Right atrium auricular region (tissue), 2 donors: ENCODE data around the gene KRT33B. TPM values are rescaled to one million over a fixed set of nuclear protein-coding genes. Genes with fewer than 3 reads are reported as not detected.

ENCODE experiments used
- DNase-seq: peaks from one replicate; pipeline ENCODE4 v3.0.0-alpha.2; 2019; ENCODE audit warnings: low spot score
- H3K27ac ChIP-seq, 2 donors: fragments of 200-600 bp; sonication (generic); 1 replicate in 1 of 2; 2 replicates in 1 of 2; pipeline ENCODE4 v1.5.1; 2016 to 2019
- H3K27me3 ChIP-seq, 2 donors: fragments of 200-600 bp; sonication (generic); one replicate each; pipeline versions ENCODE4 v1.5.1 to v1.6.0; 2017 to 2019
- H3K36me3 ChIP-seq: fragments of 200-600 bp; sonication (generic); one replicate; pipeline ENCODE4 v1.5.1; 2016
- H3K4me1 ChIP-seq, 2 donors: fragments of 200-600 bp; sonication (generic); one replicate each; pipeline versions ENCODE4 v1.5.1 to v1.6.0; 2017 to 2019
- H3K4me3 ChIP-seq, 2 donors: fragments of 200-600 bp; sonication (generic); 1 replicate in 1 of 2; 2 replicates in 1 of 2; pipeline ENCODE4 v1.5.1; 2017 to 2019; ENCODE audit warnings: mild to moderate bottlenecking in 1 of 2, moderate library complexity in 1 of 2
- H3K9me3 ChIP-seq, 2 donors: fragments of 200-600 bp; sonication (generic); one replicate each; pipeline ENCODE4 v1.5.1; 2019
- CTCF ChIP-seq, 2 donors: fragments of 200-600 bp; sonication (generic); IDR thresholded peaks; one replicate each; pipeline ENCODE4 v1.5.1; 2019; ENCODE audit warnings: antibody characterized with exemption in 2 of 2
- total RNA-seq, 2 donors: library from RNA; depleted of rRNA; stranded (reverse); fragments of >200 nt; gene quantifications; one replicate each; pipeline ENCODE4 v1.1.0, GENCODE V29; 2016

The KRT33B gene
- total RNA-seq, 2 donors from 2014 or later = not detected

DNA sequence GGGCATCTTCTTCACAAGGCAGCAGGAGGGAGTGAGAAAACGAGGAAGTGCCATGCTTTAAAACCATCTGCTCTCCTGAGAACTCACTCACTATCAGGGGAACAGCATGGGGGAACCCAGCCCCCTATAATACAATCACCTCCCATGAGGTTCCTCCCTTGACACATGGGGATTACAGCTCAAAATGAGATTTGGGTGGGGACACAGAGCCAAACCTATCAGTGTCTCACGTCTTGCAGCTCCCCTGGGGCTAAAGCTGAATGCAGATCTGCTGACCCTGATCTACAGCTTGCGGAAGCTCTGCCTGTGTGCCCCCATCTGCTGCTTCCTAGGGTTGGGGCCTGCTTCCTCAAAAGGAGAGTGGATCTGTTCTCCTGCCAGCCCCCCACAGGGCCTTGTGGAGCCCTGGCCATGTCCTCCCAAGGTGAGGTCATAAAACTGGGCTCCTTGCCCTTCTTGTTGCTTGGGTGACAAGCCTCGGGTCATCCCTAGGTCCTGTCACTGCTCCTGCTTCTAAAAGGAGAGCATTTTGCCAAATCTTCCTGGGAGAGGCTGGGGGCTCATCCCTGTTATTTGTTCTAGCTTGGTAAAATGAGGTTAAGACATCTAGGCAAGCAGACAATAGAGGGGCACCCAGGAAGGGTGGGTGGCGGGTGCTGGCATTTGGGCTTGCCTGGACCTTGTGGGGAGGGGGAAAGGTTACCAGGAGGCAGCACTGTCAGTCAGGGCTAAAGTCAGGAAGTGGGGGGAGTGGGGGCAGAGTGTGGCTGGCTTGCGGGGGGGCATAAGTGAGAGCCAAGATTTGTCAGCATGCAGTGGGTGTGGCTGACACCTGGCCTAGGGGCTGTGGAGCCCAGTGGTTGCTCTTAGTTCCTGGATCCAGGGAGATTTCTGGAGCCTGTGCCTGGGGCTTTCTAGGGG is 35.0 kb downstream of the KRT33B start:
- no peak overlapping the region for H3K4me3 ChIP-seq
- no peak overlapping the region for H3K27ac ChIP-seq
- no peak for TF ChIP-seq CTCF (IDR thresholded peaks at IDR 0.05)
- H3K36me3 ChIP-seq = no peaks in the 10 kb centered on the region
- H3K27me3 ChIP-seq = no peaks in the 10 kb centered on the region
- no peaks in the 10 kb centered on the region for H3K4me1 ChIP-seq
- no peak for DNase-seq
- H3K9me3 ChIP-seq = no peaks in the 10 kb centered on the region

DNA sequence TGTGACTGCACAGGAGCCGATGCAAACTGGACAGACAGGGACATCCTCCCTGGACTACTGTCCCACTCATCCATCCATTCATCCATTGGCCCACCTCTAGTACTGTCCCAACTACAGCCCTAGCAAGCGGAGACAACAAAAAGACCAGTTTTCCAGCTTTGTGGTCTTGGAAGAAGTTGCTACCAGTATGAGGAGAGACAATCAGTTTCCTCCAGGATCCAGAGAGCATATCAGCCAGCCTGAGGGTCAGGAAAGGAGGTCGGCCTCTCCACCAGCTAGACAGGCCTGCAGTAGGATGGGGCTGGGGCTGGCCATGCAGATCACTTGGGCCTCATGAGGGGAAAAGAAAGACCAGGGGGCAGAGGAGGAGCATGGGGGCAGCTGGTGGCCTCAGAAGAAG is 35.8 kb downstream of the KRT33B start:
- H3K27me3 ChIP-seq = no peaks in the 10 kb centered on the region
- H3K9me3 ChIP-seq = no peaks in the 10 kb centered on the region
- H3K27ac ChIP-seq = no peak overlapping the region
- no peaks in the 10 kb centered on the region for H3K36me3 ChIP-seq
- no peak for TF ChIP-seq CTCF (IDR thresholded peaks at IDR 0.05)
- no peaks in the 10 kb centered on the region for H3K4me1 ChIP-seq
- no peak overlapping the region for H3K4me3 ChIP-seq
- no peak for DNase-seq

DNA sequence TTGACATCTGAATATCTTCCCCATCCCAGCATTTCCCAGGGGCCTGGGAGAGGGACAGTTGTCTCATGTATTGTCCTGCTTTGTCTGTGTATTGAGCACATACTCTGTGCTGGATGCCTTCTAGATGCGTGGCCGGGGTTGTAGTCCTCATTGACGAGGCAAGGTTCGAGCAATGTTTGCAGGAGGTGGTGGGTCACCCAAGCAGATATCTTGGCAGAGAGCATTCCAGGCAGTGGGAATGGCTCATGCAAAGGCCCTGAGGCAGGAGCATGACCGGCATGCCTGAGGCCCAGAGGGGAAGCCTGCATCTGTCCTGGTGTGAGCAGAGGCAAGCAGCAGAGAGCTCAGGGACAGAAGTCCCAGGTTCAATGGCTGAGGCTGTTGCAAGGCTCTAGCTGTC is 36.5 kb downstream of the KRT33B start:
- TF ChIP-seq CTCF (IDR thresholded peaks at IDR 0.05) = no peak
- H3K27me3 ChIP-seq = no peaks in the 10 kb centered on the region
- H3K27ac ChIP-seq = no peak overlapping the region
- H3K36me3 ChIP-seq = no peaks in the 10 kb centered on the region
- DNase-seq = no peak
- H3K4me3 ChIP-seq = no peak overlapping the region
- no peaks in the 10 kb centered on the region for H3K9me3 ChIP-seq
- no peaks in the 10 kb centered on the region for H3K4me1 ChIP-seq

DNA sequence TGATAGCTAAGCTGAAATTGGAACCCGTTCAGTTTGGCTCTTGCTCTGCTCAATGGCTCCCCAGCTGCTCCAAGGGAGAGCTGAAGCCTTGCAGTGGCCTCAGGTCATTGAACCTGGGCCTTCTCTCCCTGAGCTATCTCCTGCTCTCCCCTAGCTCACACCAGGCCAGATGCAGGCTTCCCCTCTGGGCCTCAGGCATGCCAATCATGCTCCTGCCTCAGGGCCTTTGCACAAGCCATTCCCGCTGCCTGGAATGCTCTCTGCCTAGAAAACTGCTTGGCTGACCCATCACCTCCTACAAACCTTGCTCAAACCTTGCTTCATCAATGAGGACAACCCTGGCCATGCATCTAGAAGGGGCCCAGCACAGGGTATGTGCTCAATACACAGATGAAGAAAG is 37.4 kb downstream of the KRT33B start:
- H3K27me3 ChIP-seq = no peaks in the 10 kb centered on the region

GRCh38 chr17:41331606-41332005 is 38.0 kb downstream of the KRT33B start:
- no peaks in the 10 kb centered on the region for H3K27me3 ChIP-seq
- TF ChIP-seq CTCF (IDR thresholded peaks at IDR 0.05) = no peak
- no peaks in the 10 kb centered on the region for H3K9me3 ChIP-seq

More for the DNA sequence above, 37.4 kb downstream of the KRT33B start:
- Histone ChIP-seq H3K27ac (no peak overlapping the region), H3K36me3 (no peaks in the 10 kb centered on the region), H3K4me1 (no peaks in the 10 kb centered on the region), H3K9me3 (no peaks in the 10 kb centered on the region), H3K4me3 (no peak overlapping the region)
- TF ChIP-seq CTCF (IDR thresholded peaks at IDR 0.05) = no peak
- DNase-seq = no peak

More at GRCh38 chr17:41331606-41332005, 38.0 kb downstream of the KRT33B start:
- Histone ChIP-seq H3K27ac (no peak overlapping the region), H3K36me3 (no peaks in the 10 kb centered on the region), H3K4me3 (no peak overlapping the region), H3K4me1 (no peaks in the 10 kb centered on the region)
- no peak for DNase-seq
